GM18517 (cell line): ENCODE results near the gene BEND7.
"Not testable (repeated sequence)": the region's sequence is repeated elsewhere in the genome, so short reads cannot be mapped to it uniquely, and the experiment has no call there.

Experiments used
- ATAC-seq: cut with Tn5 transposase; IDR thresholded peaks from one replicate; pipeline ENCODE4 v1.9.1; 2021; ENCODE audit warnings: mild to moderate bottlenecking, moderate library complexity; ENCODE audit not compliant: unreplicated experiment

The BEND7 gene

GRCh38 chr10:13425397-13425796 lies 103.4 kb downstream of the BEND7 start:
- no peak for ATAC-seq

GRCh38 chr10:13422800-13423199 lies 106.0 kb downstream of the BEND7 start:
- no peak for ATAC-seq

- ATAC-seq = no peak
These were observed 107.4 kb downstream of the BEND7 start for GRCh38 chr10:13421382-13421917.

- no peak for ATAC-seq
These were observed 108.1 kb downstream of the BEND7 start for GRCh38 chr10:13420532-13421307.

GRCh38 chr10:13417459-13418126 lies 111.2 kb downstream of the BEND7 start:
- ATAC-seq = no peak

GRCh38 chr10:13416760-13417159 lies 112.1 kb downstream of the BEND7 start:
- ATAC-seq = no peak

GRCh38 chr10:13414855-13415254 lies 114.0 kb downstream of the BEND7 start:
- no peak for ATAC-seq

- ATAC-seq = no peak
These were observed 114.7 kb downstream of the BEND7 start for GRCh38 chr10:13414137-13414536.

GRCh38 chr10:13412894-13413293 lies 115.9 kb downstream of the BEND7 start:
- no peak for ATAC-seq

GRCh38 chr10:13404791-13405190 lies 124.0 kb downstream of the BEND7 start:
- no peak for ATAC-seq

- ATAC-seq = no peak
These were observed 124.5 kb downstream of the BEND7 start for GRCh38 chr10:13404305-13404759.

GRCh38 chr10:13403426-13403825 lies 125.4 kb downstream of the BEND7 start:
- not testable (repeated sequence) for ATAC-seq

- no peak for ATAC-seq
These were observed 126.8 kb downstream of the BEND7 start for GRCh38 chr10:13402021-13402420.

GRCh38 chr10:13401142-13401541 lies 127.7 kb downstream of the BEND7 start:
- no peak for ATAC-seq

GRCh38 chr10:13400196-13400965 lies 128.4 kb downstream of the BEND7 start:
- ATAC-seq = no peak

GRCh38 chr10:13399752-13400151 lies 129.1 kb downstream of the BEND7 start:
- no peak for ATAC-seq

- ATAC-seq = no peak
These were observed 129.6 kb downstream of the BEND7 start for GRCh38 chr10:13399236-13399635.

- no peak for ATAC-seq
These were observed 131.8 kb downstream of the BEND7 start for GRCh38 chr10:13397052-13397451.

- ATAC-seq = no peak
These were observed 132.4 kb downstream of the BEND7 start for GRCh38 chr10:13396369-13396768.

GRCh38 chr10:13395540-13395939 lies 133.3 kb downstream of the BEND7 start:
- no peak for ATAC-seq

GRCh38 chr10:13393640-13394039 lies 135.2 kb downstream of the BEND7 start:
- no peak for ATAC-seq
